Right atrium auricular region (tissue), 2 donors: ENCODE measurements around the gene GABARAPL1. TPM values are rescaled to one million over a fixed set of nuclear protein-coding genes. Genes with fewer than 3 reads are reported as not detected.
"Not testable (repeated sequence)": the region's sequence is repeated elsewhere in the genome, so short reads cannot be mapped to it uniquely, and the experiment has no call there.

ENCODE experiments used
- DNase-seq: peaks from one replicate; pipeline ENCODE4 v3.0.0-alpha.2; 2019; ENCODE audit warnings: low spot score
- H3K27ac ChIP-seq, 2 donors: fragments of 200-600 bp; sonication (generic); 1 replicate in 1 of 2; 2 replicates in 1 of 2; pipeline ENCODE4 v1.5.1; 2016 to 2019
- H3K27me3 ChIP-seq, 2 donors: fragments of 200-600 bp; sonication (generic); one replicate each; pipeline versions ENCODE4 v1.5.1 to v1.6.0; 2017 to 2019
- H3K36me3 ChIP-seq: fragments of 200-600 bp; sonication (generic); one replicate; pipeline ENCODE4 v1.5.1; 2016
- H3K4me1 ChIP-seq, 2 donors: fragments of 200-600 bp; sonication (generic); one replicate each; pipeline versions ENCODE4 v1.5.1 to v1.6.0; 2017 to 2019
- H3K4me3 ChIP-seq, 2 donors: fragments of 200-600 bp; sonication (generic); 1 replicate in 1 of 2; 2 replicates in 1 of 2; pipeline ENCODE4 v1.5.1; 2017 to 2019; ENCODE audit warnings: mild to moderate bottlenecking in 1 of 2, moderate library complexity in 1 of 2
- H3K9me3 ChIP-seq, 2 donors: fragments of 200-600 bp; sonication (generic); one replicate each; pipeline ENCODE4 v1.5.1; 2019
- CTCF ChIP-seq, 2 donors: fragments of 200-600 bp; sonication (generic); IDR thresholded peaks; one replicate each; pipeline ENCODE4 v1.5.1; 2019; ENCODE audit warnings: antibody characterized with exemption in 2 of 2
- total RNA-seq, 2 donors: library from RNA; depleted of rRNA; stranded (reverse); fragments of >200 nt; gene quantifications; one replicate each; pipeline ENCODE4 v1.1.0, GENCODE V29; 2016

GABARAPL1 gene
- total RNA-seq, 2 donors from 2014 or later = 180 to 335 TPM

- no peaks in the 10 kb centered on the region for H3K36me3 ChIP-seq
- DNase-seq = no peak
- H3K27me3 ChIP-seq = no peaks in the 10 kb centered on the region
- H3K9me3 ChIP-seq = no peaks in the 10 kb centered on the region
- TF ChIP-seq CTCF (IDR thresholded peaks at IDR 0.05) = no peak
- H3K4me1 ChIP-seq = no peaks in the 10 kb centered on the region
- H3K27ac ChIP-seq = peak overlapping the region in 1 of 2 donors; percentile 13
- no peak overlapping the region for H3K4me3 ChIP-seq
These were observed 20.8 kb upstream of the GABARAPL1 start for GRCh38 chr12:10191865-10192264.

DNA sequence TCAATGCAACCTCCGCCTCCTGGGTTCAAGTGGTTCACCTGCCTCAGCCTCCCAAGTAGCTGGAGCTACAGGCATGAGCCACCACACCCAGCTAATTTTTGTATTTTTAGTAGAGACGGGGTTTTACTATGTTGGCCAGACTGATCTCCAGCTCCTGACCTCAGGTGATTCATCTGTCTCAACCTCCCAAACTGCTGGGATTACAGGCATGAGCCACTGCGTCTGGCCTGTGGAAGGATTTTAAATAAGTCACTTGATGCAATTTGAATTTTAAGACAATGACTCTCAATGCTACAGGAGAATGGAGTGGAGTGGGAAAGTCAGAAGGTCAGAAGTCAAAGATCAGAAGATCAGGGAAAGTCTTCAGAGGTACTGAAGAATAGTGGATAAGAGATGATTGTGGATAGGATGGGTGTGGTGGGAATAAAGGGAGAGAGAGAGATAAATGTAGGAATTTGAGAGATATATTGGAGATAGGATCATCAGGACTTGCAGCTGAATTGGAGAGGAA, 18.5 kb upstream of the GABARAPL1 start:
- Histone ChIP-seq H3K9me3 (no peaks in the 10 kb centered on the region), H3K27me3 (no peaks in the 10 kb centered on the region), H3K36me3 (no peaks in the 10 kb centered on the region), H3K4me3 (no peak overlapping the region), H3K4me1 (no peaks in the 10 kb centered on the region), H3K27ac (no peak overlapping the region)
- TF ChIP-seq CTCF (IDR thresholded peaks at IDR 0.05) = no peak
- DNase-seq = no peak

DNA sequence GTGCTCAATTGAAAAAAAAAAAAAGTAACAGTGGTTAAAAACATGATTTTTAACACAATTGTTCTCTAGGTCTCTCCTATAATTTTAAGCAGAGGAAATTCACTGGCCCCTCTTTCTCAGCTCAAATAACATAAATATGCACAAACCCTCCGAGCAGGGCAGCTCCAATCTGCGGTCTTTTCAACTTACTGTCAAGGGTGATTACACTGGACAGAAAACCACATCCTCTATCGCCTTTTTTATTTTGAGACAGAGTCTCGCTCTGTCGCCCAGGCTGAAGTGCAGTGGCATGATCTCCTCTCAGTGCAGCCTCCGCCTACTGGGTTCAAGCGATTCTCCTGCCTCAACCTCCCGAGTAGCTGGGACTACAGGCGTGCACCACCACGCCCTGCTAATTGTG, 16.5 kb upstream of the GABARAPL1 start:
- H3K4me1 ChIP-seq = no peaks in the 10 kb centered on the region
- no peak for TF ChIP-seq CTCF (IDR thresholded peaks at IDR 0.05)
- no peaks in the 10 kb centered on the region for H3K9me3 ChIP-seq
- H3K27me3 ChIP-seq = no peaks in the 10 kb centered on the region
- H3K4me3 ChIP-seq = no peak overlapping the region
- H3K36me3 ChIP-seq = no peaks in the 10 kb centered on the region
- DNase-seq = peak; percentile 36
- H3K27ac ChIP-seq = no peak overlapping the region

DNA sequence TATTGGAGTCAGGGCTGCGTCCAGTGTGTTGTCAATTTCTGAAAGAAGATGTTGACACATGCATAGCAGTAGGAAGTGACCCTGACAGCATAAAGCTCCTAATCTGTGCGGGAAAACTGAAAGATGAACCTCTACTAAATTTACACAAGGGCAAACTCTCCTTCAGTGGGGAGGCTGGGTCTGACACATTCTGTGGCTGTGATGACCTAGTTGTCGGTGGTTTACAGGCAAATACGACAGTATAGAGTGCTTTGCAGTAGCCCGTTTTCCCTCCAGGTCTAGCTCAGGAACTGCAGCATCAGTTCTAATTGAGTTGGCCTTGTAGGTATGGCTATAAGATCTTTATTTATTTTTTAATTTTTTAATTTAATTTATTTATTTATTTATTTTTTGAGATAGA, 14.8 kb upstream of the GABARAPL1 start:
- no peaks in the 10 kb centered on the region for H3K4me1 ChIP-seq
- no peaks in the 10 kb centered on the region for H3K9me3 ChIP-seq
- no peak overlapping the region for H3K27ac ChIP-seq
- no peaks in the 10 kb centered on the region for H3K27me3 ChIP-seq
- H3K4me3 ChIP-seq = no peak overlapping the region
- H3K36me3 ChIP-seq = no peaks in the 10 kb centered on the region
- no peak for DNase-seq
- TF ChIP-seq CTCF (IDR thresholded peaks at IDR 0.05) = no peak

- H3K9me3 ChIP-seq, DNase-seq, H3K4me3 ChIP-seq, H3K27me3 ChIP-seq, H3K4me1 ChIP-seq, H3K27ac ChIP-seq, H3K36me3 ChIP-seq: not testable (repeated sequence)
These were observed 8.2 kb upstream of the GABARAPL1 start for GRCh38 chr12:10204495-10204894.

DNA sequence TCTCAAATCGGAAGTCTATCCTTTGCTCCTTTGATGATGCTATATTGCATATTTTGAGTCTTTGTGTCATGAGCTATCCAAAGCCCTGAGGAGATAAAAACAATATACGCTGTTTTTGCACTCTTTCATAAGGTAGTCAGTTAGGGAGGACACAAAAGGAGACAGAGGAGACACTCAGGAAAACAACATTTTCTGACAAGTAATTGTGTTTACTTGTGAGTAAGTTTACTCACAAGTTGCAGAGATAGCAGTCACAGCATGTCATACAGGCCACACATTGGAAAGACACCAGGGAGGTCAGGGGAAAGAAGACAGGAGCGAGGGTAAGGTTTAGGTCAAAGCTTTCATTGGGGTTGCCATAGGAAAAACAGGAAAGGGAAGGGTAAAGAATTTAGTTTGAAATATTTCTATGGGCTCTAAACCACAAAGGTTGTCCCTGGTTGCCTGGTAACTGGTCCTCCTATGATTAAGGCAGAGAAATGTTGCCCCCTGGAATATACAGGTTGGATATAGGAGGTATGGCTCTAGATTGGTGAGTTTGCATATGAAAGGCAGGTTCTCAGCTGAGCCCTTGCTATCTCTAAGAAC, 7.4 kb upstream of the GABARAPL1 start:
- H3K27me3 ChIP-seq = no peaks in the 10 kb centered on the region
- no peak for TF ChIP-seq CTCF (IDR thresholded peaks at IDR 0.05)
- no peak for DNase-seq
- H3K27ac ChIP-seq = no peak overlapping the region
- H3K9me3 ChIP-seq = no peaks in the 10 kb centered on the region
- no peak overlapping the region for H3K4me3 ChIP-seq
- no peaks in the 10 kb centered on the region for H3K4me1 ChIP-seq
- no peaks in the 10 kb centered on the region for H3K36me3 ChIP-seq
